Retinal pigment epithelial cell (primary cell): ENCODE measurements around the gene ASAP2.

Source experiments
- DNase-seq: peaks from one replicate; pipeline ENCODE4 v3.0.0-alpha.2; 2010; ENCODE audit warnings: low read depth
- H3K4me3 ChIP-seq: 2 replicates; pipeline ENCODE4 v1.5.1; 2011; ENCODE audit warnings: mild to moderate bottlenecking, low read length, control low read depth, moderate library complexity
- CTCF ChIP-seq: conservative IDR thresholded peaks from 2 replicates; pipeline ENCODE4 v1.5.1; 2011; ENCODE audit warnings: low read depth, low read length, control low read depth, inconsistent platforms

ASAP2 gene

GRCh38 chr2:9297156-9297555 lies 90.5 kb downstream of the ASAP2 start:
- DNase-seq: no peak
- no peak overlapping the region for H3K4me3 ChIP-seq
- no peak for TF ChIP-seq CTCF

- no peak for DNase-seq
- no peak for TF ChIP-seq CTCF
- H3K4me3 ChIP-seq: no peak overlapping the region
Measured at GRCh38 chr2:9297807-9298206, 91.2 kb downstream of the ASAP2 start.

GRCh38 chr2:9298583-9298982 lies 92.0 kb downstream of the ASAP2 start:
- no peak for DNase-seq
- TF ChIP-seq CTCF: no peak
- H3K4me3 ChIP-seq: no peak overlapping the region

- TF ChIP-seq CTCF: no peak
- H3K4me3 ChIP-seq: no peak overlapping the region
- no peak for DNase-seq
Measured at GRCh38 chr2:9299161-9300100, 92.8 kb downstream of the ASAP2 start.

GRCh38 chr2:9300214-9300613 lies 93.6 kb downstream of the ASAP2 start:
- no peak for DNase-seq
- H3K4me3 ChIP-seq: no peak overlapping the region
- no peak for TF ChIP-seq CTCF

GRCh38 chr2:9300829-9301453 lies 94.3 kb downstream of the ASAP2 start:
- DNase-seq: no peak
- no peak overlapping the region for H3K4me3 ChIP-seq
- TF ChIP-seq CTCF: no peak

GRCh38 chr2:9302755-9303154 lies 96.1 kb downstream of the ASAP2 start:
- H3K4me3 ChIP-seq: no peak overlapping the region
- DNase-seq: no peak
- TF ChIP-seq CTCF: no peak
